Measurements from ENCODE around the gene DNAI7.

- TF ChIP-seq PKNOX1 (IDR thresholded peaks at IDR 0.05) (no peak), NFRKB (IDR thresholded peaks at IDR 0.05) (no peak), ZNF384 (IDR thresholded peaks at IDR 0.05) (no peak), FOXA1 (IDR thresholded peaks at IDR 0.05) (no peak), ARNT (IDR thresholded peaks at IDR 0.05) (no peak), BHLHE40 (IDR thresholded peaks at IDR 0.05; ENCODE audit: borderline replicate concordance) (no peak)
Measured at GRCh38 chr12:25126101-25126500, 68.9 kb downstream of the DNAI7 start.
